Stimulated activated CD4-positive, alpha-beta T cell treated with anti-CD3 and anti-CD28 coated beads, Interleukin-4, amount 100 ng/mL, for 48 hours (primary cell): ENCODE measurements around the gene SCARB1.

ENCODE experiments used
- DNase-seq, 2 donors: peaks; one replicate each; pipeline ENCODE4 v3.0.0-alpha.2; 2020; ENCODE audit warnings: low read depth in 2 of 2

SCARB1 gene

DNA sequence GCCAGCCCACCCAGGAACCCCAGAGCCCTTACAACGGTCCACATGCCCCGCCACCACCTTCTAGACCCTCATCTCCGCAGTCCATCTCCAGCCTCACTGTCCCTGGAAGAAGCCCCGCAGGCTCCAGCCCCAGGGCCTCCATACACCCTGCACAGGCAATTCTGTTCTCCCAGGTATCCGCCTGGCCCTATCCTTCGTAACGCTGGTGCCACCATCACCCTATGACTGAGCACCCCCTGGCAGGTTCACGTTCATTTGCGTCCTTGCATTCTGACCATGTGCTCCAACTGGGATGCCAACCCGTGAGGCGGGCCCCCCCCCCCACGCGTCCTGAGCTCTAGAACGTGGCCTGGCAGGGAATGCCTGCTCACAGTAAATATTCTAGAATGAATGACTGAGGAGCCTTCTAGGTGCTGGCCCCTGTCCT lies 675 bp upstream of the SCARB1 start:
- DNase-seq: no peak

GRCh38 chr12:124862768-124863415 lies 772 bp downstream of the SCARB1 start:
- no peak for DNase-seq

GRCh38 chr12:124861898-124862676 lies 1.6 kb downstream of the SCARB1 start:
- DNase-seq: no peak

DNA sequence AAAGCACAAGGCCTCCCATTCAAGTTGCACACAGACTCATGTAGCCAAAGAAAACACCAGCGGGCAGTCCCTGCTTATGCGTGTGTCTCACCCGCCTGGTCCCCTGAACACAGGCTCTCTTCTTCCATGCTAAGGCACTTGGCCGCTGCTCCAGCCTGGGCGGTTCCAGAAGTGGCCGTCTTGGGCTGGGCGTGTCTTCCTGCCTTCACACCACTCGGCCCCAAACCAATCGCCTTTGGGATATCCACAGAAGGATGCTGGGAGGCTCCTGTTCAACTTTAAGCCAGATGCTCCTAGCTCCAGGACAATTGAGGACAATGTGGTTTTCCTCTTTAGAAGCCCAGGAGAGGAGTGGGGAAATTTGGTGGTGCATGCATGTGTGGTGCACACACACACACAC lies 2.2 kb downstream of the SCARB1 start:
- no peak for DNase-seq

DNA sequence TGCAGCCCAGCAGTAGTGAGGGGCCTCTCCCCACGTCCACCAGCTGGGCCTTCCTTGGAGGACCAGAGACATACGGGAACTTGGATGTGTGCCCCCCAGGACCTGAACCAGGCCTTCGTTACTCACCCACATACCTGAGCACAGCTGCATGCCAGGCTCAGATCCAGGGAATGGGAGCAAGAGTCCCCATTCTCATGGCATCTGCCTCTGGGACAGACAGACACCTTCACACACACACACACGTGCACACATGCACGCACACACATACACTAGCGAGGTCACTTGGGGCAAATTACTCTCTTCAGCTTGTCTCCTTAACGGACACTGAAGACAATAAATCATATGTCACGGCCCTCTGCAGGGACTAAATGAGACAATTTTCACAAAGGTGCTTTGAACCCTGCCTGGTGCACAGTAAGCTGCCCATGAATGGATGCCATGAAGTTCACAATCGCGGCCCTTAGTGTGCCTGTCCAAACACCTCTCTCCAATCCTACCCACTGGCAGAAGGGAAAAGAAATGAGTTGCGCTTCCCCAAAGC lies 5.7 kb downstream of the SCARB1 start:
- DNase-seq: no peak

DNA sequence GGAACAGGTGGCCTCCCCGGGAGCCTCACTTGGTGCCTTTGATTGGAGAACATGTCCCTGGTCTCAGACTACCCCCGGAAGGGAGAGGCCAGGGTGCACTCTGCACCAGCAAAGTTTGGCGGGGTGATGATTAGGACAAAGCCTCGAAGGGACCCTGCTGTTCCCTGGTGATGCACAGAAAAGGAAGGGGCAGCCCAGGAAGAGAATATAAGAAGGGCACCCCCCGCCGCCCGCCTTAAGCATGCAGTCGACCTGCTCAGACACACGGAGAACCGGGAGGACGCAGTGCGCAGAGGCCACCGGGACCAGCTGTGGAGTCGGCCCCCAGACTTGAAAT lies 6.9 kb downstream of the SCARB1 start:
- no peak for DNase-seq

GRCh38 chr12:124856132-124856841 lies 7.4 kb downstream of the SCARB1 start:
- no peak for DNase-seq

DNA sequence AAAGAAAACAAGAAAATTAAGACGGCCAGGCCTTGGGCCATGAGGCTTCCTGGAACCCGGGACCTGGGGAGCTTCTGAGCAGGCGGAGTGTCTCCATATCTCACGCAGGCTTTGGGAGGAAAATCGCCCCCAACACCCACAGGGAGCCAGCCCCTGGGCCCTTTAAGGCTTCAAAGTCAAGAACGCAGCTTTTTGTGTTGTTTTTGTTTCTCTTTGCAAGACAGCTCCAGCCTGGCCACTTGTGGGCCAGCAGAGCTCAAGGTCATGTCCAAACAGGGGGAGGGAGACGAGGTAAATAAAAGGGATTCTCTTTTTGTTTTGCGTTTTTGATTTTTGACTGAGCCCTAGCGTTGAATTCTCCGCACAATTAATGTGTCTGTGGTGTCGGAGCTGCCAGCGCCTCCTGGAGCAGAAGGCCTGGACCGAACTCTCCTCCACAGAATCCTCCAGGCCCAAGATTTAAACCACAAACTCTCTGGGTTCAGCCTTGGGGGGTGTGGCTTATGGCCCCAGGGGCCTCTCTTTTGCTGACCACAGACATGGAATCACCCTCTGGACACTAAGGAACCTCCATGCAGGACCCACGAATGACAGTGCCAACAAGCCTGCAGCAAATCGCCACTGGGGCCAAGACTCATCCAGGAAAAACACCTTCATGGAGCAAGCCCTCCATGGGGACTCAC lies 8.2 kb downstream of the SCARB1 start:
- no peak for DNase-seq

DNA sequence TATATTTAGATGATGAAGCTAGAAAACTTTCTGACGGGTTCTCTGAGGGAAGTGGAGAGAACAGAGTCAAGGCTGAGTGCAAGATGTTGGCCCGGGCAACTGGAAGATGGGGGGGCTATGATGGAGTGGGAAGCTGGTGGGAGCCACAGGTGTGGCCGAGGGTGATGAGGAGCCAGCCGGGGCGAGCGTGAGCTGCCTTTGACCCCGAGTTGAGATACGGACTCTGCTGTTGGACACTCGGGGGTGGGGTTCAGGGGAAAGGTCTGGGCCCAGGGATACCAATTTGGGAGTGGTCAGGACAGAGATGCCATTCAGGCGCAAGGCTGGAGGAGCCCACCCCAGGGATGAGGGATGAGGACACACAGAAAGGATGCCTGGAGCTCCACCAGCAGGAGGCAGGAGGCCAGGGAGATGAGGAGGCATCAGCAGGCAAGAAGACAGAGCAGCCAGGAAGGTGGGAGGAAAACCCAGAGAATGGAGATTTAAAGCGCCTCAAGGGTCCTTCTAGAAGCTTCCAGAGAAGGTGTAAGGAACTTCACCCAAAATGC lies 9.0 kb downstream of the SCARB1 start:
- no peak for DNase-seq

DNA sequence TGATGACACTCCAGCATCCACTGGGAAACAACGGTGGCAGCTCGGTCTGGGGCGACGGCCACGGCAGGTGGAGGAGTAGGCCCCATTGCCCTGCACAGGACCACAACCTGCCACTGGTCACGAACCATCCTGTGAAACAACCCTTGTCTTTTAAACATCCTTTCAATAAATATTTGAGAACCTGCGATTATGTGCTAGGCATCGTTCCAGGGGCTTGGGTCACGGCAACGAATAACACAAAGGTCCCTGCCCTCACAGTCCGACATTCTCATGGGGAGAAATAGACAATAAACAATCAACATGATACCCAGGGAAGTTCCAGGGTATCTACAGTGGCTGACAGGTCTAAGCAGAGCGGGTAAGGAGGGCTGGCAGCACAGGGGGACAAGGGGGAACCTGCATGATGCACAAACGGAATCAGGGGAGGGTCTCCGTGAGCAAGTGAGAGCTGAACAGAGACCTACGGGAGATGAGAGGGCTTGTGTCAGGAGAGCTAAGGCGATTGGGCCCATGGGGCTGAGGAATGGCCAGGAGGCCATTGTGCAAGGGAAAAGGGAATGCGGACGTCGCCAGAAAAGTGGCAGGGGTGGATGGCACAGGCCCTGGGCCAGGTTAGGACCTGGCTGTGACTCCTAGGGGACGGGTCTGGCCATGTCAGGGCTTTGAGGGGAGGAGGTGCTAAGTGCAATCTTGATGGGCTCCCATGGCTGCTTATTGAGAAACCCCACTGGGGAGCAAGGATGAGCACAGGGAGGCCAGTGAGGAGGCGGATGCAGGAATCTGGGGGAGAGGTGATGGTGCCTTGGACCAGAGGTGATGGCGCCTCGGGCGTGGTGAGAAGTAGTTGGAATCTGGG lies 9.7 kb downstream of the SCARB1 start:
- DNase-seq: no peak

- DNase-seq: no peak
These were observed 10.7 kb downstream of the SCARB1 start for GRCh38 chr12:124852911-124853427.

GRCh38 chr12:124852329-124852831 lies 11.3 kb downstream of the SCARB1 start:
- no peak for DNase-seq

DNA sequence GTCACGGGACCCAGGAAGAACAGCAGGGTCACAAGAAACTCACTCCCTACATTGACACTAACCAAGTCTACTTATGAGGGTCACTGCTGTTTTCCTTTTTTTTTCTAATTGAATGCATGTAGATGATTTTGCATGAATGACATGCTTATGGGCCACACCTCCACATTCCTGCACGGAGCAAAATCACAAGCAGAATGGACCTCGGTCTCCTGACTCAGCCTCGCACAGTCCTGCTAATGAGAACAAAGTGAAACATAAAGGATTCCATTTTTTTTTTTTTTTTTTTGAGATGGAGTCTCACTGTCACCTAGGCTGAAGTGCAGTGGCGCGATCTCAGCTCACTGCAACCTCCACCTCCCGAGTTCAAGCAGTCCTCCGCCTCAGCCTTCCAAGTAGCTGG lies 12.3 kb downstream of the SCARB1 start:
- DNase-seq: no peak

- DNase-seq: no peak
These were observed 14.3 kb downstream of the SCARB1 start for GRCh38 chr12:124849382-124849781.

GRCh38 chr12:124848621-124849380 lies 14.9 kb downstream of the SCARB1 start:
- no peak for DNase-seq

- DNase-seq: no peak
These were observed 16.3 kb downstream of the SCARB1 start for GRCh38 chr12:124847113-124848074.

GRCh38 chr12:124844411-124845397 lies 19.0 kb downstream of the SCARB1 start:
- no peak for DNase-seq
